Measurements from ENCODE around the gene SPOCK3. TPM values are rescaled to one million over a fixed set of nuclear protein-coding genes. Genes with fewer than 3 reads are reported as not detected.

The SPOCK3 gene
- total and polyA plus RNA-seq, 7 donors = 0.39 to 3.9 (median 1.4) TPM; not detected in 2

DNA sequence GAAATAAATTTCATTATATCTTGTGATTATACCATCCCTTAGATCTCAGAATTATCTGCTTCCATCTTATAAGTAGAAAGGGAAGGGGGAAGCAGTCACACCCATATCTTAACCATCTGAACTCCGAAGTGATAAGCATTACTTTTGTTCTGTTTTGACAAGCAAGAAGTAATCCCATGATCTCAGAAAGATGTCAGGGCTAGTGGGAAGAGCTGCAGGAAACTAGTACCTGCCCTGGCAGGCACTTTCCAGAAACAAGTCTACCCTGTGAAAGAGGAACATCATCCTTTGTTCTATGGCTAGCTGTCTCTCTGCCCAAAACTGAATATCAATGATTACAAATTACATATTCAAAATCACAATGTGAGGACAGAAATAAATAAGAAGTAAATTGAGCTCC lies 244.4 kb downstream of the SPOCK3 start:
- WGBS, 2 donors = 31 to 68% methylated on average over 1 of the region's 1 CpG
- TF ChIP-seq POLR2AphosphoS5 (IDR thresholded peaks at IDR 0.05) (no peak), CTCF (IDR thresholded peaks at IDR 0.05) (no peak), EP300 (IDR thresholded peaks at IDR 0.05) (no peak), POLR2A (IDR thresholded peaks at IDR 0.05) (no peak)
- intact Hi-C loops (cut with DNase I) = no loop called here

DNA sequence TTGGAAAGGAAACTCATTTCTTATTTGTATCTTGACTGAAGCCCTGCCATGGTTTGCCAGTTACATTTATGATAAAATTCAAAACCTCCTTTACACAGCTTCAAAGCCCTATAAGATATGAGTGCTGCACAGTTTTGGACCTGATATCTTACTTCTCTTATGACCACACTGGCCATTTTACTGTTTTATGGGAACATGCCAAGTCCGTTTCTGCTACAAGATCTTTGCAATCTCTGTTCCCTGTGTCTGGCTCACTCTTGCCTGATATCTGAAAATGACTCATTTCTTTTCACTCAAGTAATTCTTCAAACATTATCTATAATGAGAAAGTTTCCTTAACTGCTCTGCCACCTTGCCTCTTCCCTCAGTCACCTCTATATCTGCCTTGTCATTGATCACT lies 247.3 kb downstream of the SPOCK3 start:
- no peak overlapping the region for H3K4me3 ChIP-seq
- no peaks in the 10 kb centered on the region for H3K36me3 ChIP-seq
- DNase-seq = no peak
- H3K27me3 ChIP-seq = no peaks in the 10 kb centered on the region
- H3K27ac ChIP-seq = no peak overlapping the region
- intact Hi-C loops (cut with DNase I) = no loop called here
- WGBS, 2 donors = 28 to 69% methylated on average over 1 of the region's 1 CpG
- TF ChIP-seq POLR2AphosphoS5 (IDR thresholded peaks at IDR 0.05) (no peak), EP300 (IDR thresholded peaks at IDR 0.05) (no peak), POLR2A (IDR thresholded peaks at IDR 0.05) (no peak), CTCF (IDR thresholded peaks at IDR 0.05) (no peak)
- H3K9me3 ChIP-seq = no peaks in the 10 kb centered on the region
- no peaks in the 10 kb centered on the region for H3K4me1 ChIP-seq

More for the DNA sequence above, 244.4 kb downstream of the SPOCK3 start:
- H3K36me3 ChIP-seq = no peaks in the 10 kb centered on the region
- no peaks in the 10 kb centered on the region for H3K27me3 ChIP-seq
- no peak for DNase-seq
- H3K27ac ChIP-seq = no peak overlapping the region
- H3K9me3 ChIP-seq = no peaks in the 10 kb centered on the region
- H3K4me1 ChIP-seq = no peaks in the 10 kb centered on the region
- H3K4me3 ChIP-seq = no peak overlapping the region

DNA sequence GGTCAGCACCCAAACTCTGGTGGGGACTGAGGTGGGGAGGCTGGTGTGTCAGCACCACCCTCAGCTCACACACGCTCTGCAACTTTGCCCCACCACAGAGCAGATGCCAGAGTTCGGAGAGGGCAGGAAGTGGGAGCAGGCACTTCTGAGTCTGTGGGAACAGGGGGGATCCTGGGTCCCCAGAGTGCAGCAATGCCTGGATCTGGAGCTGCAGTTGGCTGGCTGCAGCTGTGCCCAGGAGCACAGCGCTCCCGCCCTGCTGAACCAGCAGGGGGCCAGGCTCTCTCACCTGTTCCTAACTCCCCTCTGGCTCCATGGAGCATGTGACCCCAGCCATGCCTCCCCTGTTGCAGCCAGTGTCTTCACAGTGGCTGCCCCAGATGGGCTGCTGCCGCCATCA lies 252.4 kb downstream of the SPOCK3 start:
- Histone ChIP-seq H3K27ac (no peak overlapping the region), H3K27me3 (no peaks in the 10 kb centered on the region), H3K4me1 (no peaks in the 10 kb centered on the region), H3K4me3 (no peak overlapping the region), H3K36me3 (no peaks in the 10 kb centered on the region), H3K9me3 (no peaks in the 10 kb centered on the region)
- intact Hi-C loops (cut with DNase I) = no loop called here
- no peak for TF ChIP-seq POLR2AphosphoS5 (IDR thresholded peaks at IDR 0.05)
- TF ChIP-seq POLR2A (IDR thresholded peaks at IDR 0.05) = no peak
- no peak for DNase-seq
- WGBS, 2 donors = 94 to 95% methylated on average over 5 of the region's 5 CpGs

- intact Hi-C loops (cut with DNase I) = no loop called here
- Histone ChIP-seq H3K4me1 (no peaks in the 10 kb centered on the region), H3K9me3 (no peaks in the 10 kb centered on the region), H3K27ac (no peak overlapping the region), H3K27me3 (no peaks in the 10 kb centered on the region), H3K4me3 (no peak overlapping the region), H3K36me3 (no peaks in the 10 kb centered on the region)
- no peak for TF ChIP-seq EP300 (IDR thresholded peaks at IDR 0.05)
- TF ChIP-seq CTCF (IDR thresholded peaks at IDR 0.05) = no peak
- WGBS, 2 donors = 94 to 95% methylated on average over 3 of the region's 3 CpGs
- DNase-seq = no peak
Observed at GRCh38 chr4:166980419-166980818, 253.9 kb downstream of the SPOCK3 start.

- intact Hi-C loops (cut with DNase I) = no loop called here
- TF ChIP-seq POLR2A (IDR thresholded peaks at IDR 0.05) (no peak), EP300 (IDR thresholded peaks at IDR 0.05) (no peak), POLR2AphosphoS5 (IDR thresholded peaks at IDR 0.05) (no peak), CTCF (IDR thresholded peaks at IDR 0.05) (no peak)
- Histone ChIP-seq H3K27me3 (no peaks in the 10 kb centered on the region), H3K4me1 (no peaks in the 10 kb centered on the region), H3K9me3 (no peaks in the 10 kb centered on the region), H3K4me3 (no peak overlapping the region), H3K27ac (no peak overlapping the region), H3K36me3 (no peaks in the 10 kb centered on the region)
- DNase-seq = no peak
Observed at GRCh38 chr4:166977596-166977995, 256.7 kb downstream of the SPOCK3 start.

Measured in sigmoid colon (tissue), 7 donors.